ENCODE results near the gene TMEM81. TPM values are rescaled to one million over a fixed set of nuclear protein-coding genes. Genes with fewer than 3 reads are reported as not detected.
A peak's percentile ranks its signal among the peaks of the same experiment; 100 is the strongest.

TMEM81 gene
- polyA plus RNA-seq, 3 donors, result 0.17 to 1.5 (median 0.36) TPM

DNA sequence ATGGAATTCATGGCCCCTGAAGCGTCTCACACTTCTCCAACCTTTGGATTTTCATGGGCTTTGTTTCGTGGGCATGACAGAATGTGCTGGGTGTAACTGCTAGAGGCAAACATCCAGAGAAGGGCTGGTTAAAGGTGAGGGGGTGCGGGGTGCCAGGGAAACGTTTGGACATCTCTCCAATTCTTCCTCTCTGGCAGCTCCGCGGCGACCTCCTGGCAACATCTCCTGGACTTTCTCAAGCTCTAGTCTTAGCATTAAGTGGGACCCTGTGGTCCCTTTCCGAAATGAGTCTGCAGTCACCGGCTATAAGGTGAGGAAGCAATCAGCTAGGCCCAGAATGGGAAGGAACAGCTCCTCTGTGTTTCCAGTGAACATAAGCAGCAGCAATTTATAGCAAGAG, 12.0 kb downstream of the TMEM81 start:
- Mint-ChIP-seq H3K9me3 (no peaks in the 10 kb centered on the region), H3K36me3 (no peaks in the 10 kb centered on the region), H3K27ac (no peak overlapping the region), H3K4me1 (no peaks in the 10 kb centered on the region), H3K27me3 (ENCODE audit: low read depth in 3 of 3) (peaks cover 0 to 2% (median 2%) of the 10 kb centered on the region in 3 donors), H3K4me3 (no peak overlapping the region)
- H3K36me3 ChIP-seq (replicated peaks in 1 of 2; ENCODE audit: control insufficient read depth in 1 of 2, insufficient read depth in 2 of 2, low read length in 2 of 2), result no peaks in the 10 kb centered on the region
- no peak overlapping the region for H2AFZ ChIP-seq (ENCODE audit: insufficient read depth, low read depth, low read length, poor library complexity, severe bottlenecking)
- H3K9me3 ChIP-seq (replicated peaks in 1 of 2; ENCODE audit: control insufficient read depth in 1 of 2, insufficient read depth in 1 of 2, low read length in 2 of 2), result no peaks in the 10 kb centered on the region
- intact Hi-C loops (cut with micrococcal nuclease), result no loop called here
- no peaks in the 10 kb centered on the region for H3K4me1 ChIP-seq (ENCODE audit: control insufficient read depth in 1 of 2, insufficient read depth in 2 of 2, low read length in 2 of 2)
- DNase-seq, result no peak
- TF ChIP-seq, protein P1, sequence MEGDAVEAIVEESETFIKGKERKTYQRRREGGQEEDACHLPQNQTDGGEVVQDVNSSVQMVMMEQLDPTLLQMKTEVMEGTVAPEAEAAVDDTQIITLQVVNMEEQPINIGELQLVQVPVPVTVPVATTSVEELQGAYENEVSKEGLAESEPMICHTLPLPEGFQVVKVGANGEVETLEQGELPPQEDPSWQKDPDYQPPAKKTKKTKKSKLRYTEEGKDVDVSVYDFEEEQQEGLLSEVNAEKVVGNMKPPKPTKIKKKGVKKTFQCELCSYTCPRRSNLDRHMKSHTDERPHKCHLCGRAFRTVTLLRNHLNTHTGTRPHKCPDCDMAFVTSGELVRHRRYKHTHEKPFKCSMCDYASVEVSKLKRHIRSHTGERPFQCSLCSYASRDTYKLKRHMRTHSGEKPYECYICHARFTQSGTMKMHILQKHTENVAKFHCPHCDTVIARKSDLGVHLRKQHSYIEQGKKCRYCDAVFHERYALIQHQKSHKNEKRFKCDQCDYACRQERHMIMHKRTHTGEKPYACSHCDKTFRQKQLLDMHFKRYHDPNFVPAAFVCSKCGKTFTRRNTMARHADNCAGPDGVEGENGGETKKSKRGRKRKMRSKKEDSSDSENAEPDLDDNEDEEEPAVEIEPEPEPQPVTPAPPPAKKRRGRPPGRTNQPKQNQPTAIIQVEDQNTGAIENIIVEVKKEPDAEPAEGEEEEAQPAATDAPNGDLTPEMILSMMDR (IDR thresholded peaks at IDR 0.05), result no peak
- H4K20me1 ChIP-seq (ENCODE audit: insufficient read depth, low read length), result no peaks in the 10 kb centered on the region
- no peak overlapping the region for H3K9ac ChIP-seq (ENCODE audit: insufficient read depth, low read length, poor library complexity, severe bottlenecking)
- H3K79me2 ChIP-seq (ENCODE audit: insufficient read depth, low read length), result no peaks in the 10 kb centered on the region
- no peak overlapping the region for H3K4me2 ChIP-seq (replicated peaks; ENCODE audit: extremely low read depth, low read length, poor library complexity, severe bottlenecking)
- H3K27me3 ChIP-seq (ENCODE audit: control insufficient read depth in 2 of 2, insufficient read depth in 2 of 2, low read length in 2 of 2), result no peaks in the 10 kb centered on the region
- whole genome bisulfite sequencing (ENCODE audit: insufficient coverage), result 100% methylated on average over 3 of the region's 9 CpGs
- no peak overlapping the region for H3K27ac ChIP-seq (ENCODE audit: low read depth in 1 of 2, low read length in 2 of 2)
- no peak overlapping the region for H3K4me3 ChIP-seq (replicated peaks in 1 of 3; ENCODE audit: low read depth in 2 of 3, low read length in 3 of 3)

DNA sequence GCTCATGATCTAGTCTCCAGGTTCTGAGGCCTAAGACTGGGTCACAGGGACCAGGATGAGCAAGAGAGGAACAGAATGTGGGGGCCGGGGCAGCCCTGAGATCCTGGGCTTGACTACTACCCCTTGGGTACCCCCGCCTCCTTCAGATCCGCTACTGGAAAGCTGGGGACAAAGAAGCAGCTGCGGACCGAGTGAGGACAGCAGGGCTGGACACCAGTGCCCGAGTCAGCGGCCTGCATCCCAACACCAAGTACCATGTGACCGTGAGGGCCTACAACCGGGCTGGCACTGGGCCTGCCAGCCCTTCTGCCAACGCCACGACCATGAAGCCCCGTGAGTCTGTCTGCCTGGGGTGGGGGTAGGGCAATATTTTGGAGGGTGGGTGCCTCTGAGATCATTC, 12.5 kb downstream of the TMEM81 start:
- H3K9me3 Mint-ChIP-seq, result no peaks in the 10 kb centered on the region
- H3K36me3 Mint-ChIP-seq, result no peaks in the 10 kb centered on the region
- H3K27ac Mint-ChIP-seq, result peak overlapping the region in 1 of 7 donors; percentile 76
- peaks cover 0 to 2% (median 2%) of the 10 kb centered on the region in 3 donors for H3K27me3 Mint-ChIP-seq (ENCODE audit: low read depth in 3 of 3)
- Histone ChIP-seq H3K27ac (ENCODE audit: low read depth in 1 of 2, low read length in 2 of 2) (no peak overlapping the region), H3K27me3 (ENCODE audit: control insufficient read depth in 2 of 2, insufficient read depth in 2 of 2, low read length in 2 of 2) (no peaks in the 10 kb centered on the region), H3K4me3 (replicated peaks in 1 of 3; ENCODE audit: low read depth in 2 of 3, low read length in 3 of 3) (no peak overlapping the region), H3K4me2 (replicated peaks; ENCODE audit: extremely low read depth, low read length, poor library complexity, severe bottlenecking) (no peak overlapping the region), H3K36me3 (replicated peaks in 1 of 2; ENCODE audit: control insufficient read depth in 1 of 2, insufficient read depth in 2 of 2, low read length in 2 of 2) (no peaks in the 10 kb centered on the region), H3K9ac (ENCODE audit: insufficient read depth, low read length, poor library complexity, severe bottlenecking) (no peak overlapping the region), H3K9me3 (replicated peaks in 1 of 2; ENCODE audit: control insufficient read depth in 1 of 2, insufficient read depth in 1 of 2, low read length in 2 of 2) (no peaks in the 10 kb centered on the region), H3K79me2 (ENCODE audit: insufficient read depth, low read length) (no peaks in the 10 kb centered on the region), H2AFZ (ENCODE audit: insufficient read depth, low read depth, low read length, poor library complexity, severe bottlenecking) (no peak overlapping the region), H3K4me1 (ENCODE audit: control insufficient read depth in 1 of 2, insufficient read depth in 2 of 2, low read length in 2 of 2) (no peaks in the 10 kb centered on the region), H4K20me1 (ENCODE audit: insufficient read depth, low read length) (no peaks in the 10 kb centered on the region)
- TF ChIP-seq, protein P1 (IDR thresholded peaks at IDR 0.05), result no peak
- H3K4me1 Mint-ChIP-seq, result no peaks in the 10 kb centered on the region
- intact Hi-C loops (cut with micrococcal nuclease), result no loop called here
- 95% methylated on average over 9 of the region's 12 CpGs for WGBS (ENCODE audit: insufficient coverage)
- H3K4me3 Mint-ChIP-seq, result no peak overlapping the region
- no peak for DNase-seq

Data from CD14-positive monocyte (primary cell).